Spleen (tissue), 11 donors: ENCODE data around the gene ERC2. TPM values are rescaled to one million over a fixed set of nuclear protein-coding genes. Genes with fewer than 3 reads are reported as not detected.

Experiments used
- DNase-seq: peaks from one replicate; pipeline ENCODE4 v3.0.0-alpha.2; 2020
- H3K27ac ChIP-seq, 8 donors: fragments of 200-600 bp; sonication (generic) in 7 of 8; 1 replicate in 4 of 8; 2 replicates in 4 of 8; pipeline versions ENCODE4 v1.5.0 to v1.8.0; 2016 to 2021; ENCODE audit warnings: inconsistent platforms in 4 of 8, mild to moderate bottlenecking in 4 of 8, moderate library complexity in 1 of 8
- H3K27me3 ChIP-seq, 7 donors: fragments of 200-600 bp; sonication (generic) in 6 of 7; replicated peaks in 1 of 7; 1 replicate in 4 of 7; 2 replicates in 3 of 7; pipeline versions ENCODE4 v1.5.0 to v1.8.0; 2016 to 2021; ENCODE audit warnings: inconsistent platforms in 3 of 7, mild to moderate bottlenecking in 1 of 7
- H3K36me3 ChIP-seq, 6 donors: fragments of 200-600 bp; sonication (generic) in 5 of 6; 1 replicate in 4 of 6; 2 replicates in 2 of 6; pipeline versions ENCODE4 v1.5.0 to v1.8.0; 2016 to 2021; ENCODE audit warnings: inconsistent platforms in 2 of 6
- H3K4me1 ChIP-seq, 6 donors: fragments of 200-600 bp; sonication (generic) in 5 of 6; 1 replicate in 3 of 6; 2 replicates in 3 of 6; pipeline versions ENCODE4 v1.5.0 to v1.8.0; 2016 to 2021; ENCODE audit warnings: inconsistent platforms in 3 of 6
- H3K4me3 ChIP-seq, 8 donors: fragments of 200-600 bp; sonication (generic) in 7 of 8; 1 replicate in 4 of 8; 2 replicates in 4 of 8; pipeline versions ENCODE4 v1.5.0 to v1.8.0; 2016 to 2021; ENCODE audit warnings: inconsistent platforms in 4 of 8, mild to moderate bottlenecking in 4 of 8, moderate library complexity in 2 of 8
- H3K9me3 ChIP-seq, 8 donors: fragments of 200-600 bp; sonication (generic) in 7 of 8; 1 replicate in 4 of 8; 2 replicates in 4 of 8; pipeline versions ENCODE4 v1.5.0 to v1.8.0; 2016 to 2021; ENCODE audit warnings: inconsistent platforms in 4 of 8
- CTCF ChIP-seq, 11 experiments: fragments of 200-600 bp in 7 of 11; fragments of 450-650 bp in 4 of 11; sonication (generic) in 4 of 11; IDR thresholded peaks in 8 of 11; conservative IDR thresholded peaks in 3 of 11; 1 replicate in 7 of 11; 2 replicates in 4 of 11; pipeline versions ENCODE4 v1.4.0 to v1.8.0; 2016 to 2021; ENCODE audit warnings: antibody characterized with exemption in 11 of 11, inconsistent platforms in 4 of 11, mild to moderate bottlenecking in 1 of 11
- POLR2A ChIP-seq, 3 donors: fragments of 450-650 bp; IDR thresholded peaks; one replicate each; pipeline ENCODE4 v1.5.1; 2017; ENCODE audit warnings: antibody characterized with exemption in 3 of 3, mild to moderate bottlenecking in 1 of 3
- POLR2AphosphoS5 ChIP-seq, 3 donors: sonication (generic); formaldehyde crosslinking; IDR thresholded peaks; one replicate each; pipeline ENCODE4 v1.5.1; 2017; ENCODE audit warnings: antibody characterized with exemption in 3 of 3
- WGBS, 5 donors: extraction: QIAGEN DNeasy Blood & Tissue Kit in 3 of 5; methylation state at CpG; one replicate each; pipeline versions ENCODE4 v1.1.5 to v1.1.7; 2013 to 2018; 5-methylcytosine and 5-hydroxymethylcytosine counted together
- intact Hi-C: fragments of 100-400 bp; cut with DNase I; formaldehyde crosslinking; loops from one replicate; pipeline ENCODE4 v1.15.0; 2023; ENCODE audit warnings: low total_unique reads
- polyA plus RNA-seq, 3 donors: library from polyadenylated mRNA; stranded (reverse); fragments of 200-250 nt; gene quantifications; one replicate each; pipeline ENCODE4 v1.2.1, GENCODE V29; 2013
- total RNA-seq, 7 donors: library from RNA; depleted of rRNA in 3 of 7; stranded (reverse); fragments of >200 nt in 3 of 7; fragmentation: NEBNext Ultra II Directional in 4 of 7; extraction: Animal tissue kit (Norgen Biotek cat#: 25700) in 4 of 7; gene quantifications; one replicate each; pipeline versions ENCODE4 v1.1.0 to v1.2.1, GENCODE V29; 2016 to 2021
- donor health status: healthy with polysubstance abuse.
- donor health status: DM: no; HTN: no; CAD: no; lungs with moderate emphysema.
- donor health status: DM: no; HTN: no; CAD: no.
- donor health status: Bipolar disorder and iron deficiency.
- donor health status: healthy.
- donor health status: DM: no; HTN: no; CAD: no.
- donor health status: DM: yes; HTN: yes; CAD: no.

Gene ERC2
- total and polyA plus RNA-seq, 10 donors, result 0.04 to 4.9 (median 0.39) TPM

DNA sequence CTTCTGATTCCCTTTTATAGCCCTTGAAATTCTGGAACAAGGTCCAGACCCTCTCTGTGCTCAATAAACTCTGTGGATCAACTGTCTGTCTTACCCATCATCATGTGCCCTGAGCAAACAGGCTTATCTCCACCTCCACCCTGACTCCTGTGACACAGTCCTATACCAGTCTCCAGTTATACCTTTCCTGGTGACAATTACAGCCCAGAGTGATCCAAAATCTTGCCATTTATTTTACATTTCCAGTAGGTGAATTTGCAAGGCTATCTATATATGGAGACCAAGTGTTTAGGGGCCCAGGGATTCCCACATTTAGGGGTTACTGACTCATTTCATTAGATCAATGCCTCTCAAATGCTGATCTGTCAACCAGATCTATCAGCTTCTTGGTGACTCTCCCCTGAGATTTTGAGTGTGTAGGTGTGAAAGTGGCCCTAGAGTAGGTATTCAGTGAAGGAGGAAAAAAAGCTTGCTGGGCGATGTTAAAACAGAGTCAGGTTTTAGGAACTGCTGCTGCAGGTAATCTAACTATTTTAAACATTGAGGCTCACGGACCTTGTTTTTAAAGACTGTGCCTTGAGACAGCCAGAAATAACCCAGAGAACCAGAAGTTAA lies 751.5 kb downstream of the ERC2 start:
- intact Hi-C loops, result no loop called here
- no peak overlapping the region for H3K4me3 ChIP-seq
- H3K36me3 ChIP-seq, result no peaks in the 10 kb centered on the region
- peaks cover 0 to 4% (median 0%) of the 10 kb centered on the region in 7 donors for H3K27me3 ChIP-seq
- WGBS, 5 donors, result 79 to 91% (median 87%) methylated on average over 2 of the region's 2 CpGs
- H3K27ac ChIP-seq, result no peak overlapping the region
- peaks cover 0 to 10% (median 0%) of the 10 kb centered on the region in 6 donors for H3K4me1 ChIP-seq
- DNase-seq, result no peak
- H3K9me3 ChIP-seq, result no peaks in the 10 kb centered on the region
- TF ChIP-seq POLR2AphosphoS5 (IDR thresholded peaks at IDR 0.05) (no peak), CTCF (IDR thresholded peaks at IDR 0.05 in 8 of 11, conservative IDR thresholded peaks at IDR 0.05 in 3 of 11) (no peak), POLR2A (IDR thresholded peaks at IDR 0.05) (no peak)

GRCh38 chr3:55716044-55716443 lies 752.2 kb downstream of the ERC2 start:
- H3K27me3 ChIP-seq, result no peaks in the 10 kb centered on the region
- H3K36me3 ChIP-seq, result no peaks in the 10 kb centered on the region
- intact Hi-C loops, result no loop called here
- no peak overlapping the region for H3K4me3 ChIP-seq
- peaks cover 0 to 10% (median 0%) of the 10 kb centered on the region in 6 donors for H3K4me1 ChIP-seq
- H3K9me3 ChIP-seq, result no peaks in the 10 kb centered on the region
- TF ChIP-seq POLR2AphosphoS5 (IDR thresholded peaks at IDR 0.05), result no peak
- TF ChIP-seq POLR2A (IDR thresholded peaks at IDR 0.05), result no peak
- no peak for TF ChIP-seq CTCF (IDR thresholded peaks at IDR 0.05 in 8 of 11, conservative IDR thresholded peaks at IDR 0.05 in 3 of 11)
- DNase-seq, result no peak
- H3K27ac ChIP-seq, result no peak overlapping the region

DNA sequence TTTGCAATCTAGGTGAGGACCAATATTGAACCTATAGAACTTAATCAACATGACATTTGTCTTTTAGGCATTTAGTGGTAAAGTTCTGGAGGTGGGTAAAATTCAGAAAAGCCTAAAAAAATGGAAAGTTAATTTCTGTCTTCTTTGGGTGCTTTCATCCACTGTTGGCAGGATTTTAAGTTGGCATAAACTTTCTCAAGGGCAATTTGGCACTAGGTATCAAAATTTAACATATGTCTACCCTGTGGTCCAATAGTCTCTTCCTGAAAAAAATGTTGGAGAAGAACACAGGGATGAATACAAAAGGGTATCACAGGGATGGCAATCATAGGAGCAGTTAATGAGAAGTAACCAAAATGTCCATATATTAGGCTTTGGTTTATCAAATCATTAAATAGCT lies 754.2 kb downstream of the ERC2 start:
- Histone ChIP-seq H3K4me1 (peaks cover 0 to 10% (median 0%) of the 10 kb centered on the region in 6 donors), H3K9me3 (no peaks in the 10 kb centered on the region), H3K27ac (no peak overlapping the region), H3K4me3 (no peak overlapping the region), H3K27me3 (no peaks in the 10 kb centered on the region), H3K36me3 (no peaks in the 10 kb centered on the region)
- no peak for DNase-seq
- intact Hi-C loops, result no loop called here
- TF ChIP-seq POLR2AphosphoS5 (IDR thresholded peaks at IDR 0.05) (no peak), CTCF (IDR thresholded peaks at IDR 0.05 in 8 of 11, conservative IDR thresholded peaks at IDR 0.05 in 3 of 11) (no peak), POLR2A (IDR thresholded peaks at IDR 0.05) (no peak)

- H3K9me3 ChIP-seq, result no peaks in the 10 kb centered on the region
- no peaks in the 10 kb centered on the region for H3K4me1 ChIP-seq
- H3K4me3 ChIP-seq, result no peak overlapping the region
- H3K27me3 ChIP-seq, result no peaks in the 10 kb centered on the region
- intact Hi-C loops, result no loop called here
- DNase-seq, result no peak
- no peak for TF ChIP-seq POLR2AphosphoS5 (IDR thresholded peaks at IDR 0.05)
- no peak for TF ChIP-seq POLR2A (IDR thresholded peaks at IDR 0.05)
- TF ChIP-seq CTCF (IDR thresholded peaks at IDR 0.05 in 8 of 11, conservative IDR thresholded peaks at IDR 0.05 in 3 of 11), result no peak
- no peak overlapping the region for H3K27ac ChIP-seq
- H3K36me3 ChIP-seq, result no peaks in the 10 kb centered on the region
- 84 to 91% (median 88%) methylated on average over 1 of the region's 1 CpG for WGBS, 5 donors
Measured at GRCh38 chr3:55711646-55712045, 756.6 kb downstream of the ERC2 start.
